CD4-positive, alpha-beta T cell treated with Interferon gamma for 1 hour (primary cell): Measurements from ENCODE around the gene MRAP2.
"Not testable (repeated sequence)": the region's sequence is repeated elsewhere in the genome, so short reads cannot be mapped to it uniquely, and the experiment has no call there.

Experiments used
- DNase-seq: peaks from one replicate; pipeline ENCODE4 v3.0.0-alpha.2; 2020

The MRAP2 gene

GRCh38 chr6:84033523-84034451, at the start of gene MRAP2:
Gene MRAP2, plus strand, starts transcription at chr6:84033772. Its CDS starts 21,547 bp downstream, at chr6:84055319.
- DNase-seq = no peak

DNA sequence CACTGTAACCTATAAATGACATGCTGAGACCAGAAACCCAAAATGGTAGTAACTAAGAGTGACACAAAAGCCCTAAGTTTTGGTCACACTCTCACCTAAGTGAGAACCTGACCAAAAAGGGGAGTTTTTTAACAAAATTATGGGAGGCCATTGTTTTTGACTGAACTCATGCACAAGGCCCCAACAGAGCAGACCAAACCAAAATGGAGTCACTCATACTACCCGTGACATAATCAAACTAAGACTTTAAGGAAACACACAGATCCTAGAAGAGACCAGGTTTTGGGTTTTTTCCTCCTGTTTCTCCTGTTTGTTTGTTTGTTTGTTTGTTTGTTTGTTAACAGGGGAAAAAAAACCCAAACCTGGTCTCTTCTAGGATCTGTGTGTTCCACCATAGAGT, 49.2 kb upstream of the MRAP2 start:
- no peak for DNase-seq

GRCh38 chr6:83985308-83985713, 48.3 kb upstream of the MRAP2 start:
- DNase-seq = no peak

GRCh38 chr6:83985715-83986114, 47.9 kb upstream of the MRAP2 start:
- DNase-seq = no peak

DNA sequence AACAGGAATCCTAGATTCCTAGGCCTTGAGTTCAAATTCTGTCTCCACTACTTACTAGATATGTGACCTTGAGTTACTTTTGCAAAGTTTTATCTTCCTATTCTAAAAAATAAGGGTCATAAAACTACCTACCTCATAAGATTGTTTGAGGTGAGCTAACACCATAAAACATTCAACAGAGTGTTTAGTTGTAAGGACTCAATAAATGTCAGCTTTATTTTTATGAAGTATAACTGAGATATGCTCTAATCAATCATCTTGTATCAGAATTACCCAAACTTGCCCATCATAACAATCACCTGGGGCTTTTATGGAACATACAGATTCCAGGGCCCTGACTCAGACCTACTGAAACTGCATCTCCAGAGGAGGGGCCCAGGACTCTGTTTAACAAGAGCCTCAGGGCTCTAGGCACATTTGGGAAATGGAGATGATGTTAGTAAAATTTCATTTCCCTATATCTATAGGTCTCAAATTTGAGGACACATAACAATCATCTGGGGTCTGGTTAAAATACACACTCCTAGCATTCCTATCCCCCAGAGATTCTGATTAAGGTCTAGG, 35.5 kb upstream of the MRAP2 start:
- DNase-seq = no peak

DNA sequence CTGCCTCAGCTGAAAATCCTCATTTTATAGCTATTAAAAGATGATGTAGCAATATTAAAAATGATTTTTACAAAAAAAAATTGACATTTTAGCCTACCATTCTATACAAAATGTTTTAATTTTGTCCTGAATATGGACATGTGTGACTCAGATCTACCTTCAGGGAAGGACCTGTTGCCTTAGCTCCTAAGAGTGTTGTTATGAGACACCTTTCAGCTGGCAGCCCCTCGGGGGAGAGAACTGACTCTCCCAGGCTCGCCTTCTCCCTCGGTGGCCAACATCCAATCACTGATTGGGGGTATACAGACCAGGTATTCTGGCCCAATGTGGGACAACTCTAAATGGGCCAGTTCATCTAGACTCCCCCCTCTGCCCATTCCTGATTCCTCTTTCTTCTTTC, 32.5 kb upstream of the MRAP2 start:
- no peak for DNase-seq

DNA sequence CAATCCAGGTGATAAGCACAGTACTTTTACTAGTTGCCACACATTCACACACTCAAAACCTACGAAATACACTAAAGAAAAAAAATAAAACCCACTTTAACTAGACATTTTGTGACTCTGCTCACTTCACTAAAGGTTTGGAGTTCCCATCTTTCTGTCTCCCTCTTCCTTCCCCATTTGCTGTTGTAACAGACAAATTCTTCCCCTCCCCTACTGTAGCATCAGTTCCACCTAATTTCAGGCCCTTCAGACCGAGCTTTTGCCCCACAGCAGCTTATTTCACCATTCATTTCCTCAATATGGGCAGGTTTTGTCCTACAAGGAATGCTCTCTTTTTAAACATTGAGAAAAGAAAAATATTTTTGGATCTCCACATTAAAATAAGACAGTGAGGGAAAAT, 31.3 kb upstream of the MRAP2 start:
- no peak for DNase-seq

DNA sequence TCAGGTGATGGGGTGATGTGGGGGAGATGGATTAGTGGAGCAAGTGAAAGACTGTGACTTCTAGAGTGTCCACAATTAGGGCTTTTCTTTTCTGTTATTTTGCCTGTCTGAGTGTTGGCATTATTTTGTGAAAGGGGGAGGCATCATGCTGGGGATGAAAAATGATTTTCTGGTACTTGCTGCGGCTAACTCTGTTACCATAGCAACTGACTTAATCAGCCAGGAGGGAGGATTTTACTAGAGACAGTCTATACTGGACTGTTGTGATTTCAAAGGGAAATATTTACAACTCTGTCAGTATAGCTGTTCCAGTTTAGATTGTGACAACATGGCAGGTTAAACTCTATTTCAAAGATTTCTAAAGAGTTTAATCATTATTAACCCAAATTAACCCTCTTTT, 30.4 kb upstream of the MRAP2 start:
- DNase-seq = no peak

DNA sequence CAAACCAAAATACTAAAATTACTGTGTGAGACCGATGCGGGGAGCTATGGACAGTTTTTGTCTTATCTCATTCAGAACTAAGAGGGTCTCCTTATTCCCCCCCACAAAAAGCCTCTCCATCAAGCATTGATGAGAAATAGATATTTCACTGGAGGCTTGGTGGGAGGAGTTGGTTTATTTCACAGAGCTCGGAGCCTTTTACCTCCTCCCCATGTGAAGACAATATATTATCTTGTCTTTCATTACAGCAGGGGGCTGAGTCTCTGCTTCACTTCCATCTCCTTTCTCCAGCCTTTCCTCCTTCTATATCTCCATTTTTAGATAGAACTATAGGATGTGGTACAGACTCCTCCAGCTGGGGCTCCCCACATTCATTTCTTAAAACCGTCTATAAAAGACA, 29.9 kb upstream of the MRAP2 start:
- no peak for DNase-seq

DNA sequence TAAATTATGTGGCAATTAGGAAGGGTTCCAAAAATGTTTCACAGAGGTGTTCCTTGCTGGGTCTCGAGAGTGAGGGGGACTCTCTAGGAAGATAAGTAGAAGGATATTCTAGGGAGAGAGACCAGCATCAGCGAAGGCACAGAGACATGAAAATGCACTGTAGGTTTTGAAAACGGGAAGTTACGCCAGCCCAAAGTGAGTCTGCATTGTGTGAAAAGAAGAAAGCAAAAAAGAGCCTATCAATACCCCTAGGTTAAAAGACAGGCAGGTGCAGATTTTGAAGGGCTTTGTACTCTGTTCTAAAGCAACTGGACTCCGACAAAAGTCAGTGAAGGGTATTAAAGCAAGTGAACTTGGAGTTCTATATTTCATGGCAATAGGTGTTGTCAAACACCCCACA, 25.7 kb upstream of the MRAP2 start:
- no peak for DNase-seq

- no peak for DNase-seq
Observed at GRCh38 chr6:84013354-84013753, 20.2 kb upstream of the MRAP2 start.

DNA sequence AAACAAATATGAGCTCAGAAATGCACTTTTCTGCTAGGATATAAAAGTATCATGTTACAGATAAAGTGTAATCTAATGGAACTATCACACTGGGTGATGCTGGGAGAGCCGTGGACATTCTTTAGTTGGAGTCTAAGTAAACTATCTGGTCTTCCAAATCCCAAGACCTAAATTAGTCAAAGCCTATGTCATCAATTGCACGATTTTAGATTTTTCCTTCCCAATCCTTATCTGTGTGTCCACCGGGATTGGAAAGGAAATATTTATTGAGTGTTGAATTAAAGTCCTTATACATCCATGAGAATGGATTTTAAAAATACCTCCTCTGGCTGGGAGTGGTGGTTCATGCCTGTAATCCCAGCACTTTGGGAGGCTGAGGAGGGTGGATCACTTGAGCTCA, 19.6 kb upstream of the MRAP2 start:
- no peak for DNase-seq

DNA sequence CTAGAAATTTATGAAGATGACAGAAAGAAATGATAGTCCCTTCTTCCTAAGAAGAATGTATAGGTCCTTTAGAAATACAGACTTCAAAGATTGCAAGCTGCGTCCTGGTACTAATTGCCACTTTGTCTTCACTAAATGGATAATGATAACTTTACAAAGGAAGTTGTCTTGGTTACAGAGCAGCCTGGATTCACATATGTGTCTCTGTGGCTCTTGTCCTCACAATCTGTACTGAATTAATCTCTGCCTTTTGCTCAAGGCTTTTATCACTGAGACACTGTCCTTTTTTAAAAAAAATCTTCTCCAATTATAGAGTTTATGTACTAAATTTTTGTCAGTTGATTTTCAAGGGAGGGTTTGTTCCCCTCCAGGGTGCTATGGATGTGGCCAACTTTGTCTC, 17.5 kb upstream of the MRAP2 start:
- DNase-seq = no peak

DNA sequence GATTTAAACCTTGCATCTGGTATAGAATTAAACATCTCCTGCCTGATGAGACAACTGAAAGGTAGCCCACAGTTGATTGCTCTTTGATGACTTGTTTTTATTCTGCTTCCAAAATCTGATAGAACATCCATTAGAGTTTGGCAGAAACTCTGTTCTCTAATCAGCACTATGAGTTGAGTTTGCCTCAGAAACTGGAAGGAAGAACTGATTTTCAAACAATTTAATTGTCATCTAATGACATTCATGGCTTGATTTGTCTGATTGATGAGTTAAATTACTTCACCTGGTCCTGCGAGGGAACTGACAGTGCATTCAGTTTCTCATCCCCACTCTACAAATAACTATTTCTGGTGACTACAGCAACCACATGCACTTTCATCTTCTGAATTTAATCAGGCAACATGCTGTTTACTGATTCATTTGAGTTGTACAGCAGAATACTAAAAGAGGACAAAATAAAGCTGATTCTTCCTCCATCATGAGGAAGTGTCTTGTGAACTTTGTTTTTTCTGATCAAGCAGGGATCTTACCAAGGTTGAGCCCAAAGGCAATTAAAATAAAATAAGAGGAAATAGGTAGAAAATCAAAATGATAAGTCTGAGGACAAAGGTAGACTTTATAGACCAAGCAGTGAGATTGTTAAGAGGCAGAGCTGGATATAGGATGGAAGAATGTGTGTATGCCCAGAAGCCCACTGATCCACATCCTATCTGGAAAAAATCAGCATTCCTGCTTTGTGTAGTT, 15.7 kb upstream of the MRAP2 start:
- DNase-seq = no peak

DNA sequence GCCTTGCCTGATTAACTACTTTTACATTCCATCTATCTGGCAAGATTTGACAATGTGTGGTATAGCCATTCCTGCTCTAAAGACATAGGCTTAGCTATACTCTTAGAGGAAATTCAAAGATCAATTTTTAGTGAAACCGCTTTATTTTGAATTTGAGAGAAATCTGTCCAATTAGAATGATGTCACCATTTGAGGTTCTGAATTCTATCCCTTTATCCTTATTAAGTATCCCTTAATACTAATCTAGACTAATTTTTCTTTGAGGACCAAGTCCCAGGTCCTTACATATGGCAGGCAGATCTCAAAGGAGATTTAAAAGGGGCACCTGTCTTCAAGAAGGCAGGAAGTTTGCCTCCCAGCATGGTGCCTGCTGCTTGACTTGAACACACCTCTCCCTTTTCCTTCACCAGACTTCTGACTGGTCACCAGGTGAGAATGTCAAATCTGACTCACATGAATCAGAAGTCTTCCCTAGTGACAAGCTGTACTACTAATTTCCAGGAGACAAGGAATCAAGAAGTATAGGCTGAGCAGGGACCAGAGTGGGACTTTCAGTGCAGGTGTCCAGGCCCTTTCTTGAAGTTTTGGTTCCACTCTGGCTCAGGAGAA, 15.0 kb upstream of the MRAP2 start:
- no peak for DNase-seq

- DNase-seq = no peak
Observed at GRCh38 chr6:84019141-84019841, 14.3 kb upstream of the MRAP2 start.

GRCh38 chr6:84019842-84020211, 13.7 kb upstream of the MRAP2 start:
- DNase-seq = no peak

- DNase-seq = no peak
Observed at GRCh38 chr6:84021625-84022024, 11.9 kb upstream of the MRAP2 start.

GRCh38 chr6:84026721-84027164, 6.8 kb upstream of the MRAP2 start:
- DNase-seq = no peak

DNA sequence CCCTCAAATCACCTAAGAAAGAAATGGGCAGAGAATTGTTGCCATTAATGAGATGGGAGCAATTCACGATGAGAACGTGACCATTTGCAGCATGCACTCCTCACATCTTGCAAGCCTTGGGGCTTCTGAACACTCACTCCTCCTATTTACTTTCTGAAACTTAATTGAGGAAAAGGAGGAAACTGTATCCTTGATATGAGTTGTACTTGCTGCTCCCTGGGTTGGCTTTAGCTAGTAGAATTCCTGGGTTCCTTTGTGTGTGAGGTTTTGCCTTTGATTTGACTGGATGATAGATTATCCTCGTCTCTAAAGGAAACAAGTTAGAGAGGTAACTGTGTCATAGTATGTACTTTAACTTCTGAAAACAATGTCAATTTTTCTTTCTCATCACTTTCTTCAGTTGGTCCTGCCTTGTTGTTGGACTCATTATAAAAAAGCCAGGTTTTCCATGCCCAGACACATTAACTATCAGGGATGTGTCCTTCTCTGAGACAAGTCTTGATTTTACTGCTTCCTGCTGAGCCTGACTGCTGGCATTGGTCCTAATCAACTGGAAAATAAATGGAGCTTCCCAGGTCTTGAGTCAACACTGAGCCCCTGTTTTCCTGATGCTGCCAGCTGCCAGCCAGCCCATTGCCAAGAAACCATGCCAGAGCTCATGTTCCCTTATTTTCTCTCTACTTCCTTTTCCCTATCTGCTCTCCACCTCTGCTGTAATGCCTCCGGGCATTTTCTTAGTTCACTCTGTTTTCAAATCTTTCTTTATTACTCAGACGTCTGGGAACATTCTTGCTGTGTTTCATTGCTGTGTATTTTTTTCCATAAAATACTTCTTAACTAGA, 6.0 kb upstream of the MRAP2 start:
- no peak for DNase-seq

GRCh38 chr6:84028350-84028749, 5.2 kb upstream of the MRAP2 start:
- no peak for DNase-seq

GRCh38 chr6:84032000-84032399, 1.6 kb upstream of the MRAP2 start:
- DNase-seq = not testable (repeated sequence)
